Measurements from ENCODE around the gene SCN10A. TPM values are rescaled to one million over a fixed set of nuclear protein-coding genes. Genes with fewer than 3 reads are reported as not detected.

SCN10A gene
- total RNA-seq, 4 donors from 2014 or later = not detected

GRCh38 chr3:38658841-38659240 is 157.2 kb downstream of the SCN10A start:
- no peak for DNase-seq (ENCODE audit: low spot score in 2 of 2)
- intact Hi-C loops (cut with DNase I; ENCODE audit: low total_unique reads) = no loop called here
- no peak overlapping the region for H3K4me3 ChIP-seq (ENCODE audit: low read depth, poor library complexity, severe bottlenecking)
- WGBS, 2 donors = 13 to 15% methylated on average over 7 to 9 of the region's 9 CpGs
- TF ChIP-seq, protein P1, sequence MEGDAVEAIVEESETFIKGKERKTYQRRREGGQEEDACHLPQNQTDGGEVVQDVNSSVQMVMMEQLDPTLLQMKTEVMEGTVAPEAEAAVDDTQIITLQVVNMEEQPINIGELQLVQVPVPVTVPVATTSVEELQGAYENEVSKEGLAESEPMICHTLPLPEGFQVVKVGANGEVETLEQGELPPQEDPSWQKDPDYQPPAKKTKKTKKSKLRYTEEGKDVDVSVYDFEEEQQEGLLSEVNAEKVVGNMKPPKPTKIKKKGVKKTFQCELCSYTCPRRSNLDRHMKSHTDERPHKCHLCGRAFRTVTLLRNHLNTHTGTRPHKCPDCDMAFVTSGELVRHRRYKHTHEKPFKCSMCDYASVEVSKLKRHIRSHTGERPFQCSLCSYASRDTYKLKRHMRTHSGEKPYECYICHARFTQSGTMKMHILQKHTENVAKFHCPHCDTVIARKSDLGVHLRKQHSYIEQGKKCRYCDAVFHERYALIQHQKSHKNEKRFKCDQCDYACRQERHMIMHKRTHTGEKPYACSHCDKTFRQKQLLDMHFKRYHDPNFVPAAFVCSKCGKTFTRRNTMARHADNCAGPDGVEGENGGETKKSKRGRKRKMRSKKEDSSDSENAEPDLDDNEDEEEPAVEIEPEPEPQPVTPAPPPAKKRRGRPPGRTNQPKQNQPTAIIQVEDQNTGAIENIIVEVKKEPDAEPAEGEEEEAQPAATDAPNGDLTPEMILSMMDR (IDR thresholded peaks at IDR 0.05) = no peak
- TF ChIP-seq POLR2A (IDR thresholded peaks at IDR 0.05) = no peak

- DNase-seq (ENCODE audit: low spot score in 2 of 2) = no peak
- intact Hi-C loops (cut with DNase I; ENCODE audit: low total_unique reads) = no loop called here
- no peak for TF ChIP-seq POLR2A (IDR thresholded peaks at IDR 0.05)
- TF ChIP-seq, protein P1 (IDR thresholded peaks at IDR 0.05) = no peak
- 32 to 52% methylated on average over 5 of the region's 5 CpGs for WGBS, 2 donors
- no peak overlapping the region for H3K4me3 ChIP-seq (ENCODE audit: low read depth, poor library complexity, severe bottlenecking)
Measured at GRCh38 chr3:38657369-38657768, 158.6 kb downstream of the SCN10A start.

GRCh38 chr3:38655708-38656300 is 160.2 kb downstream of the SCN10A start:
- TF ChIP-seq, protein P1 (IDR thresholded peaks at IDR 0.05) = no peak
- TF ChIP-seq POLR2A (IDR thresholded peaks at IDR 0.05) = no peak
- intact Hi-C loops (cut with DNase I; ENCODE audit: low total_unique reads) = no loop called here
- no peak for DNase-seq (ENCODE audit: low spot score in 2 of 2)
- H3K4me3 ChIP-seq (ENCODE audit: low read depth, poor library complexity, severe bottlenecking) = no peak overlapping the region
- WGBS, 2 donors = 13 to 17% methylated on average over 7 of the region's 7 CpGs

DNA sequence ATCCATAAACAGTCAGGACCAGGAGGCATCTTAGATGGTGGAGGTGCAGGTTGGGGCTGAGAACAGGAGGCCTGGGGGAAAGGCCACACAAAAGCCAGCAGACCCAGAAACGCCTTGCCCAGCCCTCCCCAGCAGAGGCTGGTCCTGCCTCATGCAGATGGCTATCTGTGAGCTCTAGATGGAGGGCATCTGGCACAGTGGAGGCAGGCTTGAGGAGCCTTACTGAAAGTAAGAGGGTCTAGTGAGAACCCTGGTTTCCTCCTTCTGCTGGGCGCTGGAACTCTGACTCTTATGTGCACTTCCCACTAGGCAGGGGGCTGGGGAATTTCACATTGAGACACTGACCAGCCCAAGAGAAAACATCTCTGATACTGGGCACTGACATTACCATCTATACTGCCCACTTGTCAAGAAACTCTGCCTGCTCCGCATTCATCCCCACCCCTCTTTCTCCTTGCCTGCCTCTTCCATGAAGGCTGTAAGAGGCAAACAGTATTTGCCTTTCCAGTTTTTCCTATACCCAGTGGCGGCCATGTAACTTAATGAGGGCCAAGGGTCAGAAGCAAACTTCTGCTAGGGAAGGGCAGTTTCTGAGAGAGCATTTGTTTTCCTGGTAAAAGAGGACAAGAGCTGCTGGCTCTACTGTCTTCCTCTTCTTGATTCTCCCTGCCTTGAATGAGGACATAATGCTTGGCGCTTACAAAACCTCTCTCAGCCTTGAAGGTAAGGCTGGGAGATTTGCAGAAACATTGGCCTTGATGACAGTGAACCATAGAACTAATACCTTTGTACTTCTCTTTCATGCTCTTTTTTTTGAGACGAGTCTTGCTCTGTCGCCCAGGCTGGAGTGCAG is 162.1 kb downstream of the SCN10A start:
- 79 to 86% methylated on average over 7 of the region's 7 CpGs for WGBS, 2 donors
- no peak for DNase-seq (ENCODE audit: low spot score in 2 of 2)
- no peak for TF ChIP-seq POLR2A (IDR thresholded peaks at IDR 0.05)
- TF ChIP-seq, protein P1 (IDR thresholded peaks at IDR 0.05) = no peak
- intact Hi-C loops (cut with DNase I; ENCODE audit: low total_unique reads) = no loop called here
- no peak overlapping the region for H3K4me3 ChIP-seq (ENCODE audit: low read depth, poor library complexity, severe bottlenecking)

GRCh38 chr3:38652934-38653333 is 163.1 kb downstream of the SCN10A start:
- DNase-seq (ENCODE audit: low spot score in 2 of 2) = no peak
- intact Hi-C loops (cut with DNase I; ENCODE audit: low total_unique reads) = no loop called here
- WGBS, 2 donors = 88 to 94% methylated on average over 1 of the region's 1 CpG
- no peak overlapping the region for H3K4me3 ChIP-seq (ENCODE audit: low read depth, poor library complexity, severe bottlenecking)
- no peak for TF ChIP-seq POLR2A (IDR thresholded peaks at IDR 0.05)
- TF ChIP-seq, protein P1 (IDR thresholded peaks at IDR 0.05) = no peak
